Right atrium auricular region (tissue), 2 donors: ENCODE measurements around the gene PHTF2. TPM values are rescaled to one million over a fixed set of nuclear protein-coding genes. Genes with fewer than 3 reads are reported as not detected.

Experiments
- DNase-seq: peaks from one replicate; pipeline ENCODE4 v3.0.0-alpha.2; 2019; ENCODE audit warnings: low spot score
- H3K27ac ChIP-seq, 2 donors: fragments of 200-600 bp; sonication (generic); 1 replicate in 1 of 2; 2 replicates in 1 of 2; pipeline ENCODE4 v1.5.1; 2016 to 2019
- H3K27me3 ChIP-seq, 2 donors: fragments of 200-600 bp; sonication (generic); one replicate each; pipeline versions ENCODE4 v1.5.1 to v1.6.0; 2017 to 2019
- H3K36me3 ChIP-seq: fragments of 200-600 bp; sonication (generic); one replicate; pipeline ENCODE4 v1.5.1; 2016
- H3K4me1 ChIP-seq, 2 donors: fragments of 200-600 bp; sonication (generic); one replicate each; pipeline versions ENCODE4 v1.5.1 to v1.6.0; 2017 to 2019
- H3K4me3 ChIP-seq, 2 donors: fragments of 200-600 bp; sonication (generic); 1 replicate in 1 of 2; 2 replicates in 1 of 2; pipeline ENCODE4 v1.5.1; 2017 to 2019; ENCODE audit warnings: mild to moderate bottlenecking in 1 of 2, moderate library complexity in 1 of 2
- H3K9me3 ChIP-seq, 2 donors: fragments of 200-600 bp; sonication (generic); one replicate each; pipeline ENCODE4 v1.5.1; 2019
- CTCF ChIP-seq, 2 donors: fragments of 200-600 bp; sonication (generic); IDR thresholded peaks; one replicate each; pipeline ENCODE4 v1.5.1; 2019; ENCODE audit warnings: antibody characterized with exemption in 2 of 2
- total RNA-seq, 2 donors: library from RNA; depleted of rRNA; stranded (reverse); fragments of >200 nt; gene quantifications; one replicate each; pipeline ENCODE4 v1.1.0, GENCODE V29; 2016

PHTF2 gene
- total RNA-seq, 2 donors from 2014 or later, result 14.3 to 31.6 TPM

GRCh38 chr7:77888998-77889397 is 90.4 kb downstream of the PHTF2 start:
- H3K4me1 ChIP-seq, result no peaks in the 10 kb centered on the region
- no peaks in the 10 kb centered on the region for H3K27me3 ChIP-seq
- DNase-seq, result no peak
- no peaks in the 10 kb centered on the region for H3K9me3 ChIP-seq
- no peak overlapping the region for H3K27ac ChIP-seq
- TF ChIP-seq CTCF (IDR thresholded peaks at IDR 0.05), result no peak
- no peaks in the 10 kb centered on the region for H3K36me3 ChIP-seq
- H3K4me3 ChIP-seq, result no peak overlapping the region

- no peak for DNase-seq
- H3K27ac ChIP-seq, result no peak overlapping the region
- no peaks in the 10 kb centered on the region for H3K4me1 ChIP-seq
- H3K27me3 ChIP-seq, result no peaks in the 10 kb centered on the region
- H3K4me3 ChIP-seq, result no peak overlapping the region
- H3K36me3 ChIP-seq, result no peaks in the 10 kb centered on the region
- no peaks in the 10 kb centered on the region for H3K9me3 ChIP-seq
- TF ChIP-seq CTCF (IDR thresholded peaks at IDR 0.05), result no peak
These were observed 95.2 kb downstream of the PHTF2 start for GRCh38 chr7:77893813-77894212.

- no peak for TF ChIP-seq CTCF (IDR thresholded peaks at IDR 0.05)
These were observed 96.1 kb downstream of the PHTF2 start for GRCh38 chr7:77894574-77895091.

GRCh38 chr7:77895905-77896304 is 97.3 kb downstream of the PHTF2 start:
- Histone ChIP-seq H3K9me3 (no peaks in the 10 kb centered on the region), H3K4me3 (no peak overlapping the region), H3K36me3 (no peaks in the 10 kb centered on the region), H3K27me3 (no peaks in the 10 kb centered on the region), H3K4me1 (no peaks in the 10 kb centered on the region), H3K27ac (no peak overlapping the region)
- DNase-seq, result no peak
- no peak for TF ChIP-seq CTCF (IDR thresholded peaks at IDR 0.05)

More at GRCh38 chr7:77894574-77895091, 96.1 kb downstream of the PHTF2 start:
- Histone ChIP-seq H3K9me3 (no peaks in the 10 kb centered on the region), H3K36me3 (no peaks in the 10 kb centered on the region), H3K4me3 (no peak overlapping the region), H3K27me3 (no peaks in the 10 kb centered on the region), H3K27ac (no peak overlapping the region), H3K4me1 (no peaks in the 10 kb centered on the region)
- no peak for DNase-seq

- Histone ChIP-seq H3K4me1 (no peaks in the 10 kb centered on the region), H3K36me3 (peaks cover 3% of the 10 kb centered on the region), H3K4me3 (no peak overlapping the region), H3K27ac (no peak overlapping the region), H3K9me3 (no peaks in the 10 kb centered on the region), H3K27me3 (no peaks in the 10 kb centered on the region)
- no peak for DNase-seq
- no peak for TF ChIP-seq CTCF (IDR thresholded peaks at IDR 0.05)
These were observed 98.5 kb downstream of the PHTF2 start for GRCh38 chr7:77897004-77897547.

GRCh38 chr7:77899516-77899915 is 100.9 kb downstream of the PHTF2 start:
- no peaks in the 10 kb centered on the region for H3K27me3 ChIP-seq
- H3K27ac ChIP-seq, result no peak overlapping the region
- TF ChIP-seq CTCF (IDR thresholded peaks at IDR 0.05), result no peak

More at GRCh38 chr7:77899516-77899915, 100.9 kb downstream of the PHTF2 start:
- no peak for DNase-seq
- Histone ChIP-seq H3K4me3 (no peak overlapping the region), H3K4me1 (no peaks in the 10 kb centered on the region), H3K9me3 (no peaks in the 10 kb centered on the region), H3K36me3 (peaks cover 7% of the 10 kb centered on the region)
